ENCODE results near the gene STMN3. TPM values are rescaled to one million over a fixed set of nuclear protein-coding genes. Genes with fewer than 3 reads are reported as not detected.

Gene STMN3
- total RNA-seq, 2 donors from 2014 or later = 5.7 to 10.1 TPM

DNA sequence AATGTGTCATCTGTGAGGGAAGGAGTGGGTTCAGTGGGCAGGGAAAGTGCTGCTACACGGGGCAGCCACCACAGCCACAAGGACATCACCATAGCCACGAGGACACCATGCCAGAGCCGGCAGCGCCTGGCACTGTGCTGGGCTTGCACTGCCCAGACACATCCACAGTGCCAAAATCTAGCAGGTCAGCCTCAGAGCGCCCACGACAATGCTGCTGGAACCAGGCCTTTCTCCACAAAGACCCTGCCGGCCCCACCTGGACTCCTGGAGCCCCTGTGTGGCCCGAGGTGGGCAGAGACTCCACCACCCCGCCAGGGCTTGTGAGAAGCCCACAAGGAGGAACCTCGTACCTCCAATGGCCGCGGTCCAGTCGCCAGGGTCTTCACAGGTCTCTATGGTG lies 60.6 kb downstream of the STMN3 start:
- DNase-seq (ENCODE audit: low spot score) = no peak
- H3K36me3 ChIP-seq = peaks cover 51% of the 10 kb centered on the region
- H3K4me3 ChIP-seq = no peak overlapping the region
- H3K27ac ChIP-seq = no peak overlapping the region
- no peak for TF ChIP-seq CTCF (IDR thresholded peaks at IDR 0.05)
- no peaks in the 10 kb centered on the region for H3K4me1 ChIP-seq
- no peaks in the 10 kb centered on the region for H3K9me3 ChIP-seq
- no peaks in the 10 kb centered on the region for H3K27me3 ChIP-seq

GRCh38 chr20:63591786-63592355 lies 61.4 kb downstream of the STMN3 start:
- Histone ChIP-seq H3K36me3 (peaks cover 51% of the 10 kb centered on the region), H3K9me3 (no peaks in the 10 kb centered on the region), H3K27me3 (no peaks in the 10 kb centered on the region), H3K4me1 (no peaks in the 10 kb centered on the region), H3K4me3 (no peak overlapping the region), H3K27ac (no peak overlapping the region)
- DNase-seq (ENCODE audit: low spot score) = no peak
- no peak for TF ChIP-seq CTCF (IDR thresholded peaks at IDR 0.05)

DNA sequence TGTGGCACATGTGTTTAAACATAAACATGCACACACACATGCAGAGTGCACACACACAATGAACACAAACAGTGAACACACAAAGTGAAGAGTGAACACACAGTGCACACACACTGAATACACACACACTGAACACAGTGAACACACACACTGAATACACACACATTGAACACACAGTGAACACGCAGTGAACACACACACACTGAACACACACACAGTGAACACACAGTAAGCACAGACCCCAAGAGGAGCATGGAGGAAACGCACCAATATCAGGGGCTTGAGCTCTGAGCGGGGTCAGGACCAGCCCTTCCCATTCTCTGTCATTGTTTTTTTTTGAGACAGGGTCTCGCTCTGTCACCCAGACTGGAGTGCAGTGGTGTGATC lies 62.1 kb downstream of the STMN3 start:
- no peak for DNase-seq (ENCODE audit: low spot score)
- H3K4me1 ChIP-seq = no peaks in the 10 kb centered on the region
- no peak overlapping the region for H3K4me3 ChIP-seq
- no peaks in the 10 kb centered on the region for H3K9me3 ChIP-seq
- no peaks in the 10 kb centered on the region for H3K27me3 ChIP-seq
- H3K36me3 ChIP-seq = peaks cover 51% of the 10 kb centered on the region
- no peak overlapping the region for H3K27ac ChIP-seq
- no peak for TF ChIP-seq CTCF (IDR thresholded peaks at IDR 0.05)

- no peak for DNase-seq (ENCODE audit: low spot score)
- H3K36me3 ChIP-seq = peaks cover 48% of the 10 kb centered on the region
- no peak for TF ChIP-seq CTCF (IDR thresholded peaks at IDR 0.05)
These were observed 62.7 kb downstream of the STMN3 start for GRCh38 chr20:63590218-63591146.

More at GRCh38 chr20:63590218-63591146, 62.7 kb downstream of the STMN3 start:
- H3K4me3 ChIP-seq = no peak overlapping the region
- no peaks in the 10 kb centered on the region for H3K9me3 ChIP-seq
- no peak overlapping the region for H3K27ac ChIP-seq
- H3K27me3 ChIP-seq = no peaks in the 10 kb centered on the region
- H3K4me1 ChIP-seq = no peaks in the 10 kb centered on the region

Other genes with a start within 250 kb of the STMN3 start
- gene KCNQ2, start 180.8 kb downstream of the STMN3 start, total RNA-seq = not detected
- 100 to 1,000 TPM; 797 to 886 TPM for gene EEF1A2, start 154.3 kb downstream of the STMN3 start, total RNA-seq
- 100 to 1,000 TPM; 138 to 185 TPM for gene PPDPF, start 132.7 kb downstream of the STMN3 start, total RNA-seq
- gene PTK6, start 116.0 kb downstream of the STMN3 start, total RNA-seq = not detected
- gene SRMS, start 105.7 kb downstream of the STMN3 start, total RNA-seq = not detected
- gene FNDC11, start 99.3 kb downstream of the STMN3 start, total RNA-seq = not detected
- 10 to 100 TPM; 12.5 to 21.5 TPM for gene HELZ2, start 79.2 kb downstream of the STMN3 start, total RNA-seq
- gene GMEB2, start 26.3 kb downstream of the STMN3 start, total RNA-seq = 1 to 10 TPM; 5.8 to 9.4 TPM
- gene RTEL1, start 4.9 kb upstream of the STMN3 start, total RNA-seq = 1 to 10 TPM; 4.8 to 9.2 TPM
- 1 to 10 TPM; 1.2 to 3.8 TPM for gene TNFRSF6B, start 43.2 kb upstream of the STMN3 start, total RNA-seq
- 10 to 100 TPM; 33.5 to 39.4 TPM for gene ARFRP1, start 54.6 kb upstream of the STMN3 start, total RNA-seq
- 10 to 100 TPM; 11.9 to 15.1 TPM for gene ZGPAT, start 54.6 kb upstream of the STMN3 start, total RNA-seq
- gene LIME1, start 83.2 kb upstream of the STMN3 start, total RNA-seq = 1 to 10 TPM; 2.4 to 2.5 TPM
- gene SLC2A4RG, start 86.4 kb upstream of the STMN3 start, total RNA-seq = 10 to 100 TPM; 30.1 to 30.7 TPM
- 10 to 100 TPM; 12.2 to 17.8 TPM for gene ZBTB46, start 177.8 kb upstream of the STMN3 start, total RNA-seq
- not detected for gene ABHD16B, start 208.1 kb upstream of the STMN3 start, total RNA-seq
- 10 to 100 TPM; 80.6 to 84.0 TPM for gene TPD52L2, start 211.8 kb upstream of the STMN3 start, total RNA-seq
- gene DNAJC5, start 241.7 kb upstream of the STMN3 start, total RNA-seq = 10 to 100 TPM; 41.2 to 43.8 TPM

Data from right atrium auricular region (tissue), 2 donors.